Thyroid gland (tissue), 4 donors: ENCODE results near the gene SYNGR4. TPM values are rescaled to one million over a fixed set of nuclear protein-coding genes. Genes with fewer than 3 reads are reported as not detected.

ENCODE experiments used
- total RNA-seq, 4 donors: library from RNA; depleted of rRNA; stranded (reverse); fragments of >200 nt; gene quantifications; one replicate each; pipeline ENCODE4 v1.2.3, GENCODE V29; 2016

Gene SYNGR4
- total RNA-seq, 4 donors from 2014 or later = not detected

Other genes with a start within 250 kb of the SYNGR4 start
- 10 to 100 TPM; 17.7 to 33.3 (median 26.7) TPM for gene LIG1, start 194.0 kb upstream of the SYNGR4 start, total RNA-seq
- 1 to 10 TPM; 4.2 to 6.1 (median 5.4) TPM for gene ZSWIM9, start 193.7 kb upstream of the SYNGR4 start, total RNA-seq
- gene CARD8, start 108.5 kb upstream of the SYNGR4 start, total RNA-seq = 10 to 100 TPM; 37.0 to 58.9 (median 57.7) TPM
- gene ZNF114, start 94.3 kb upstream of the SYNGR4 start, total RNA-seq = 10 to 100 TPM in 1 of 4 donors, 1 to 10 TPM in 3; 5.3 to 11.7 (median 6.1) TPM
- 10 to 100 TPM; 14.0 to 19.3 (median 14.9) TPM for gene EMP3, start 38.8 kb upstream of the SYNGR4 start, total RNA-seq
- 10 to 100 TPM in 1 of 4 donors, 1 to 10 TPM in 3; 6.3 to 12.6 (median 9.2) TPM for gene TMEM143, start 427 bp upstream of the SYNGR4 start, total RNA-seq
- 100 to 1,000 TPM; 121 to 160 (median 141) TPM for gene KDELR1, start 27.2 kb downstream of the SYNGR4 start, total RNA-seq
- 1 to 10 TPM in 1 of 4 donors, under 1 TPM in 3; 0.56 to 2.2 (median 0.84) TPM for gene GRIN2D, start 29.3 kb downstream of the SYNGR4 start, total RNA-seq
- gene GRWD1, start 81.6 kb downstream of the SYNGR4 start, total RNA-seq = 10 to 100 TPM; 22.4 to 40.5 (median 29.1) TPM
- gene KCNJ14, start 91.2 kb downstream of the SYNGR4 start, total RNA-seq = 1 to 10 TPM; 1.2 to 1.9 (median 1.4) TPM
- 100 to 1,000 TPM in 2 of 4 donors, 10 to 100 TPM in 2; 91.6 to 232 (median 139) TPM for gene CYTH2, start 105.0 kb downstream of the SYNGR4 start, total RNA-seq
- gene LMTK3, start 147.5 kb downstream of the SYNGR4 start, total RNA-seq = 1 to 10 TPM; 3.0 to 7.1 (median 4.6) TPM
- gene SULT2B1, start 187.8 kb downstream of the SYNGR4 start, total RNA-seq = under 1 TPM in 3 of 4 donors, not detected in 1; 0.54 to 0.88 (median 0.78) TPM
- gene SPACA4, start 242.4 kb downstream of the SYNGR4 start, total RNA-seq = under 1 TPM in 1 of 4 donors, not detected in 3; 0.67 TPM